Measurements from ENCODE around the gene SLC5A2. TPM values are rescaled to one million over a fixed set of nuclear protein-coding genes. Genes with fewer than 3 reads are reported as not detected.

SLC5A2 gene
- total RNA-seq, 4 donors from 2014 or later, result 0.33 TPM; not detected in 3

GRCh38 chr16:31460582-31461002 lies 22.3 kb upstream of the SLC5A2 start:
- DNase-seq, result no peak
- peaks cover 16 to 22% of the 10 kb centered on the region in 2 donors for H3K36me3 ChIP-seq
- H3K4me1 ChIP-seq, result peaks cover 25 to 30% of the 10 kb centered on the region in 2 donors
- H3K4me3 ChIP-seq (replicated peaks in 1 of 3), result no peak overlapping the region
- intact Hi-C loops (cut with DNase I), result loop anchor here (10.0 kb wide), 1 partner anchor 276 kb away; the partner anchor contains the start of gene FUS
- H3K9me3 ChIP-seq, result no peaks in the 10 kb centered on the region
- H3K27ac ChIP-seq, result peak overlapping the region in 2 of 3 donors; percentile 57 to 75
- H3K27me3 ChIP-seq, result no peaks in the 10 kb centered on the region
- TF ChIP-seq CTCF (IDR thresholded peaks at IDR 0.05) (peak in 5 of 6 experiments; percentile 5 to 47 (median 28)), POLR2A (IDR thresholded peaks at IDR 0.05) (no peak)
- WGBS, 2 donors, result 56 to 58% methylated on average over 8 of the region's 8 CpGs

- DNase-seq, result no peak
- Histone ChIP-seq H3K4me3 (replicated peaks in 1 of 3) (no peak overlapping the region), H3K9me3 (no peaks in the 10 kb centered on the region), H3K27ac (no peak overlapping the region), H3K4me1 (peaks cover 23 to 26% of the 10 kb centered on the region in 2 donors), H3K27me3 (no peaks in the 10 kb centered on the region), H3K36me3 (peaks cover 22% of the 10 kb centered on the region in 2 donors)
- no peak for TF ChIP-seq POLR2A (IDR thresholded peaks at IDR 0.05)
- no peak for TF ChIP-seq CTCF (IDR thresholded peaks at IDR 0.05)
- 90 to 92% methylated on average over 9 to 10 of the region's 10 CpGs for WGBS, 2 donors
- intact Hi-C loops (cut with DNase I), result loop anchor here (10.0 kb wide), 1 partner anchor 277 kb away; the partner anchor contains the start of gene FUS
These were observed 21.6 kb upstream of the SLC5A2 start for GRCh38 chr16:31461201-31461920.

GRCh38 chr16:31461921-31462804 lies 20.8 kb upstream of the SLC5A2 start:
- TF ChIP-seq CTCF (IDR thresholded peaks at IDR 0.05), result no peak
- no peak for TF ChIP-seq POLR2A (IDR thresholded peaks at IDR 0.05)
- H3K27me3 ChIP-seq, result no peaks in the 10 kb centered on the region
- H3K4me1 ChIP-seq, result peaks cover 15 to 18% of the 10 kb centered on the region in 2 donors
- peaks cover 22 to 23% of the 10 kb centered on the region in 2 donors for H3K36me3 ChIP-seq
- no peak overlapping the region for H3K27ac ChIP-seq
- H3K9me3 ChIP-seq, result no peaks in the 10 kb centered on the region
- H3K4me3 ChIP-seq (replicated peaks in 1 of 3), result no peak overlapping the region
- intact Hi-C loops (cut with DNase I), result loop anchor here (10.0 kb wide), 1 partner anchor 277 kb away; the partner anchor contains the start of gene FUS
- no peak for DNase-seq
- WGBS, 2 donors, result 91 to 96% methylated on average over 21 to 25 of the region's 35 CpGs

GRCh38 chr16:31464348-31464769 lies 18.6 kb upstream of the SLC5A2 start:
- peaks cover 6 to 9% of the 10 kb centered on the region in 2 donors for H3K4me1 ChIP-seq
- WGBS, 2 donors, result 96 to 97% methylated on average over 33 of the region's 36 CpGs
- H3K36me3 ChIP-seq, result peaks cover 22 to 23% of the 10 kb centered on the region in 2 donors
- H3K9me3 ChIP-seq, result no peaks in the 10 kb centered on the region
- H3K4me3 ChIP-seq (replicated peaks in 1 of 3), result no peak overlapping the region
- DNase-seq, result no peak
- H3K27ac ChIP-seq, result no peak overlapping the region
- intact Hi-C loops (cut with DNase I), result loop anchor here (10.0 kb wide), 1 partner anchor 280 kb away; the partner anchor contains the start of gene FUS
- TF ChIP-seq POLR2A (IDR thresholded peaks at IDR 0.05) (no peak), CTCF (IDR thresholded peaks at IDR 0.05) (no peak)
- H3K27me3 ChIP-seq, result no peaks in the 10 kb centered on the region

Measured in thyroid gland (tissue), 4 donors.